Right ventricle myocardium inferior (tissue), 1 donor: ENCODE data around the gene FOXQ1. TPM values are rescaled to one million over a fixed set of nuclear protein-coding genes. Genes with fewer than 3 reads are reported as not detected.
"Not testable (repeated sequence)": the region's sequence is repeated elsewhere in the genome, so short reads cannot be mapped to it uniquely, and the experiment has no call there.

Experiments
- ATAC-seq: fragments of 200-7000 bp; cut with Tn5 transposase; one replicate; pipeline ENCODE4 v1.9.1; 2020; ENCODE audit warnings: mild to moderate bottlenecking, moderate library complexity
- DNase-seq: peaks from one replicate; pipeline ENCODE4 v3.0.0; 2021; ENCODE audit errors: missing footprints
- intact Hi-C: fragments of 100-400 bp; cut with DNase I; formaldehyde crosslinking; loops from one replicate; pipeline ENCODE4 v1.11.0; 2022
- total RNA-seq: library from RNA; stranded (reverse); fragmentation: NEBNext Ultra II Directional; extraction: Animal tissue kit (Norgen Biotek cat#: 25700); gene quantifications from one replicate; pipeline ENCODE4 v1.2.1, GENCODE V29; 2021
- donor health status: DM: no; HTN: yes; CAD: no; lungs with severe emphysema.

The FOXQ1 gene
- total RNA-seq, 1 donor from 2014 or later: not detected

- intact Hi-C loops: no loop called here
These were observed 4.6 kb downstream of the FOXQ1 start for GRCh38 chr6:1316489-1316971.

GRCh38 chr6:1317302-1317815 lies 5.5 kb downstream of the FOXQ1 start:
- DNase-seq (no peak), ATAC-seq (no peak)
- intact Hi-C loops: no loop called here

More at GRCh38 chr6:1316489-1316971, 4.6 kb downstream of the FOXQ1 start:
- ATAC-seq: no peak
- no peak for DNase-seq

- no peak for DNase-seq
These were observed 6.1 kb downstream of the FOXQ1 start for GRCh38 chr6:1318036-1318435.

GRCh38 chr6:1318584-1318983 lies 6.7 kb downstream of the FOXQ1 start:
- intact Hi-C loops, ATAC-seq, DNase-seq: not testable (repeated sequence)

More at GRCh38 chr6:1318036-1318435, 6.1 kb downstream of the FOXQ1 start:
- ATAC-seq: no peak
- intact Hi-C loops: no loop called here

- ATAC-seq (peak; percentile 74), DNase-seq (no peak)
- intact Hi-C loops: no loop called here
These were observed 9.8 kb downstream of the FOXQ1 start for GRCh38 chr6:1321738-1322137.

- ATAC-seq (no peak), DNase-seq (no peak)
- intact Hi-C loops: no loop called here
These were observed 10.3 kb downstream of the FOXQ1 start for GRCh38 chr6:1322156-1322555.

GRCh38 chr6:1322696-1323219 lies 10.9 kb downstream of the FOXQ1 start:
- intact Hi-C loops: no loop called here
- ATAC-seq: peak; percentile 77
- no peak for DNase-seq

GRCh38 chr6:1324936-1325335 lies 13.0 kb downstream of the FOXQ1 start:
- intact Hi-C loops: no loop called here
- DNase-seq (no peak), ATAC-seq (no peak)

- ATAC-seq (no peak), DNase-seq (no peak)
- intact Hi-C loops: no loop called here
These were observed 13.8 kb downstream of the FOXQ1 start for GRCh38 chr6:1325461-1326309.

- no peak for DNase-seq
- ATAC-seq: no peak
- intact Hi-C loops: no loop called here
These were observed 14.7 kb downstream of the FOXQ1 start for GRCh38 chr6:1326535-1327121.

- DNase-seq (no peak), ATAC-seq (no peak)
- intact Hi-C loops: no loop called here
These were observed 15.7 kb downstream of the FOXQ1 start for GRCh38 chr6:1327630-1328029.

GRCh38 chr6:1328129-1328800 lies 16.4 kb downstream of the FOXQ1 start:
- intact Hi-C loops: no loop called here
- DNase-seq: no peak
- no peak for ATAC-seq

GRCh38 chr6:1329708-1330107 lies 17.8 kb downstream of the FOXQ1 start:
- intact Hi-C loops: no loop called here
- ATAC-seq: no peak
- no peak for DNase-seq

- DNase-seq (no peak), ATAC-seq (no peak)
- intact Hi-C loops: no loop called here
These were observed 22.8 kb downstream of the FOXQ1 start for GRCh38 chr6:1334684-1335083.

GRCh38 chr6:1335367-1336037 lies 23.6 kb downstream of the FOXQ1 start:
- intact Hi-C loops: no loop called here
- DNase-seq: no peak
- ATAC-seq: peak; percentile 94

GRCh38 chr6:1336246-1336843 lies 24.4 kb downstream of the FOXQ1 start:
- ATAC-seq: no peak
- DNase-seq: no peak
- intact Hi-C loops: no loop called here

GRCh38 chr6:1337791-1338190 lies 25.9 kb downstream of the FOXQ1 start:
- no peak for ATAC-seq
- DNase-seq: no peak
- intact Hi-C loops: no loop called here

- DNase-seq (no peak), ATAC-seq (no peak)
- intact Hi-C loops: no loop called here
These were observed 34.2 kb downstream of the FOXQ1 start for GRCh38 chr6:1346101-1346500.
